Neural cell (in vitro differentiated cells): ENCODE measurements around the gene ITGAV. TPM values are rescaled to one million over a fixed set of nuclear protein-coding genes. Genes with fewer than 3 reads are reported as not detected.

Experiments
- H2AFZ ChIP-seq: fragments of 200-600, 300-800 bp; sonication (generic), shearing (Covaris generic); 2 replicates; pipeline ENCODE4 v1.6.0; 2014; ENCODE audit warnings: low read depth, mild to moderate bottlenecking, antibody characterized with exemption, low read length, moderate library complexity
- H3F3A ChIP-seq: fragments of 200-600 bp; shearing (Covaris generic); 2 replicates; pipeline ENCODE4 v1.6.1; 2016; ENCODE audit warnings: mild to moderate bottlenecking, moderate library complexity, mixed read lengths, antibody characterized with exemption, low read length; ENCODE audit not compliant: insufficient read depth, poor library complexity, severe bottlenecking
- H3K27ac ChIP-seq: fragments of 200-600, 300-800 bp; sonication (generic), shearing (Covaris generic); 2 replicates; pipeline ENCODE4 v1.5.1; 2014; ENCODE audit warnings: mild to moderate bottlenecking, low read length, moderate library complexity
- H3K27me3 ChIP-seq: fragments of 300-800, 200-600 bp; sonication (generic), shearing (Covaris generic); 2 replicates; pipeline ENCODE4 v1.6.0; 2014; ENCODE audit warnings: mild to moderate bottlenecking, low read depth, low read length, moderate library complexity; ENCODE audit not compliant: insufficient read depth
- H3K36me3 ChIP-seq: fragments of 300-800, 200-600 bp; sonication (generic), shearing (Covaris generic); 2 replicates; pipeline ENCODE4 v1.5.1; 2014; ENCODE audit warnings: mild to moderate bottlenecking, antibody characterized with exemption, low read length, moderate library complexity; ENCODE audit not compliant: insufficient read depth
- H3K4me2 ChIP-seq: fragments of 300-800, 200-600 bp; sonication (generic), shearing (Covaris generic); 2 replicates; pipeline ENCODE4 v1.6.0; 2014; ENCODE audit warnings: mild to moderate bottlenecking, low read length
- H3K4me3 ChIP-seq: fragments of 300-800, 200-600 bp; sonication (generic), shearing (Covaris generic); 2 replicates; pipeline ENCODE4 v1.5.1; 2014; ENCODE audit warnings: mild to moderate bottlenecking, low read length, moderate library complexity
- H3K79me2 ChIP-seq: fragments of 200-600 bp; shearing (Covaris generic); replicated peaks from 2 replicates; pipeline ENCODE4 v1.6.0; 2014; ENCODE audit warnings: mild to moderate bottlenecking, low read length, moderate library complexity; ENCODE audit not compliant: insufficient read depth
- H3K9ac ChIP-seq: fragments of 300-800, 200-600 bp; sonication (generic), shearing (Covaris generic); 2 replicates; pipeline ENCODE4 v1.6.1; 2016; ENCODE audit warnings: mild to moderate bottlenecking, low read length, mixed read lengths
- H3K9me2 ChIP-seq: fragments of 200-600 bp; shearing (Covaris generic); 2 replicates; pipeline ENCODE4 v1.6.1; 2016; ENCODE audit warnings: mild to moderate bottlenecking, low read length, mixed read lengths; ENCODE audit not compliant: insufficient read depth
- H3K9me3 ChIP-seq: fragments of 200-600, 300-800 bp; sonication (generic), shearing (Covaris generic); 2 replicates; pipeline ENCODE4 v1.6.1; 2016; ENCODE audit warnings: mild to moderate bottlenecking, mixed run types, low read length, moderate library complexity, mixed read lengths
- H4K20me1 ChIP-seq: fragments of 200-600 bp; shearing (Covaris generic); 2 replicates; pipeline ENCODE4 v1.6.1; 2016; ENCODE audit warnings: mild to moderate bottlenecking, mixed run types; ENCODE audit not compliant: insufficient read depth
- CTCF ChIP-seq: fragments of 450-650 bp; IDR thresholded peaks from 2 replicates; pipeline ENCODE4 v1.5.1; 2014; ENCODE audit warnings: antibody characterized with exemption, mild to moderate bottlenecking, moderate library complexity; ENCODE audit not compliant: poor library complexity, severe bottlenecking
- EP300 ChIP-seq: fragments of 450-650 bp; conservative IDR thresholded peaks from 2 replicates; pipeline ENCODE4 v1.6.1; 2014; ENCODE audit warnings: antibody characterized with exemption, mild to moderate bottlenecking, moderate library complexity; ENCODE audit not compliant: poor library complexity, severe bottlenecking
- EZH2 ChIP-seq: fragments of 200-600, 300-800 bp; shearing (Covaris generic), sonication (generic); IDR thresholded peaks from 2 replicates; pipeline ENCODE4 v1.6.1; 2014; ENCODE audit warnings: antibody characterized with exemption, low read length, borderline replicate concordance, mild to moderate bottlenecking; ENCODE audit not compliant: insufficient read depth, poor library complexity, severe bottlenecking
- MXI1 ChIP-seq: fragments of 450-650 bp; conservative IDR thresholded peaks from 2 replicates; pipeline ENCODE4 v1.6.1; 2014; ENCODE audit warnings: antibody characterized with exemption, mild to moderate bottlenecking; ENCODE audit not compliant: poor library complexity, severe bottlenecking
- POLR2AphosphoS5 ChIP-seq: IDR thresholded peaks from 2 replicates; pipeline ENCODE4 v1.6.1; 2012
- RAD21 ChIP-seq: fragments of 450-650 bp; conservative IDR thresholded peaks from 2 replicates; pipeline ENCODE4 v1.6.1; 2014; ENCODE audit warnings: antibody characterized with exemption, mild to moderate bottlenecking, moderate library complexity
- REST ChIP-seq: IDR thresholded peaks from 2 replicates; pipeline ENCODE4 v1.6.1; 2012; ENCODE audit warnings: borderline replicate concordance
- SMC3 ChIP-seq: fragments of 450-650 bp; conservative IDR thresholded peaks from 2 replicates; pipeline ENCODE4 v1.6.1; 2014; ENCODE audit warnings: antibody characterized with exemption, mild to moderate bottlenecking, moderate library complexity; ENCODE audit not compliant: poor library complexity
- TAF1 ChIP-seq: IDR thresholded peaks from 2 replicates; pipeline ENCODE4 v1.6.1; 2012; ENCODE audit warnings: low read depth
- polyA plus RNA-seq: library from polyadenylated mRNA; depleted of rRNA; stranded (reverse); fragments of >200 nt; gene quantifications from 2 replicates; pipeline ENCODE4 v1.2.3, GENCODE V29; 2014

Gene ITGAV
- polyA plus RNA-seq, 1 donor from 2014 or later: 6.6 TPM

DNA sequence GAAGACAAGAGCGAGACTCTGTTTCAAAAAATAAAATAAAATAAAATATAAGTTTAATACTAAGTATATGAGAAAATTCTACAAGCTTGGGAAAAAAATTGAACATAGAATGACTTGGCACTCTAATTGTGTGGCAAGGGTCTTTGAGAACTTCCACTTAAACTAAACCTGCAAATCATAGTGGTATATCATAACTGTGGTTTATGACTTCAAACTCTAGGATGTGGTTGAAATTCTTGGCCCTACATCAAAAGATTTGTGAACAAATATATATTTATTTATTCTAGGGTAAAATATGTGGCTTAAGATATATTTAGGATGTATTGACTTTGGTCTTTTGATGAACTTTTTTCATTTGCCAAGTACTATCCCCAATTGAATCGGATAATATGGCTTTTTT is 100.9 kb downstream of the ITGAV start:
- no peaks in the 10 kb centered on the region for H3F3A ChIP-seq
- H3K9ac ChIP-seq: no peak overlapping the region
- no peaks in the 10 kb centered on the region for H3K36me3 ChIP-seq
- H3K79me2 ChIP-seq: peaks cover 14% of the 10 kb centered on the region
- H3K27ac ChIP-seq: no peak overlapping the region
- no peaks in the 10 kb centered on the region for H3K9me2 ChIP-seq
- no peak overlapping the region for H2AFZ ChIP-seq
- no peaks in the 10 kb centered on the region for H4K20me1 ChIP-seq
- H3K4me2 ChIP-seq: no peak overlapping the region
- H3K9me3 ChIP-seq: no peaks in the 10 kb centered on the region
- TF ChIP-seq POLR2AphosphoS5: no peak
- no peak for TF ChIP-seq EZH2
- no peak for TF ChIP-seq RAD21
- TF ChIP-seq MXI1: no peak
- TF ChIP-seq CTCF: no peak
- TF ChIP-seq TAF1: no peak
- TF ChIP-seq SMC3: no peak
- no peak for TF ChIP-seq REST
- no peak for TF ChIP-seq EP300
- H3K4me3 ChIP-seq: no peak overlapping the region
- H3K27me3 ChIP-seq: no peaks in the 10 kb centered on the region

DNA sequence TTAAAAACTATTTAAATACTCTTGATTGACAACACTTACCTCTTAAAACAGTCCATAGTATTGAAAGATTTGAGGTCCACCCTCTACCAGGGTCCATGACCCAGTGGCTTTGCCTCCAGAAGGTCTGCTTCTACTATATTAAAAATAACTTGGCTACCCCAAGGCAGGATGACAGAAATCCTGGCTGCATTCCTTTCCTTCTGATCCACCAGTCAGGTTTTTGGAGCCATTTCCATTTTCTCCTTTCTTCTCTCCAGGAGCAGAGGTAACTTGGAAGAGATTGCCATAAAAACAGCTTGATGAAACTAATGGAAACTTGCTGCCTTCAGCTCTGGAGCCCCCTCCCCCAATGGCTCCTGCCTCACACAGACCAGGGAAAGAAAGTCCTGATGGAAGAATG is 101.4 kb downstream of the ITGAV start:
- H3K27ac ChIP-seq: no peak overlapping the region
- no peaks in the 10 kb centered on the region for H3K9me2 ChIP-seq
- H3K9ac ChIP-seq: no peak overlapping the region
- no peak overlapping the region for H2AFZ ChIP-seq
- no peak overlapping the region for H3K4me2 ChIP-seq
- no peaks in the 10 kb centered on the region for H4K20me1 ChIP-seq
- H3F3A ChIP-seq: no peaks in the 10 kb centered on the region
- no peak for TF ChIP-seq CTCF
- no peak for TF ChIP-seq EZH2
- no peak for TF ChIP-seq EP300
- no peak for TF ChIP-seq REST
- TF ChIP-seq POLR2AphosphoS5: no peak
- TF ChIP-seq RAD21: no peak
- TF ChIP-seq MXI1: no peak
- no peak for TF ChIP-seq SMC3
- TF ChIP-seq TAF1: no peak
- peaks cover 19% of the 10 kb centered on the region for H3K79me2 ChIP-seq
- no peaks in the 10 kb centered on the region for H3K27me3 ChIP-seq
- no peaks in the 10 kb centered on the region for H3K9me3 ChIP-seq
- H3K4me3 ChIP-seq: no peak overlapping the region
- H3K36me3 ChIP-seq: no peaks in the 10 kb centered on the region
